NT2/D1 (cell line): ENCODE data around the gene ST3GAL4.

Experiments used
- YY1 ChIP-seq: IDR thresholded peaks from 2 replicates; pipeline ENCODE4 v1.6.1; 2011; ENCODE audit not compliant: insufficient read length, insufficient read depth
- ZNF274 ChIP-seq: IDR thresholded peaks from 2 replicates; pipeline ENCODE4 v1.6.1; 2011; ENCODE audit warnings: mild to moderate bottlenecking, low read depth, low read length

- no peak for TF ChIP-seq YY1
- no peak for TF ChIP-seq ZNF274
These were observed 60.4 kb downstream of the ST3GAL4 start for GRCh38 chr11:126415669-126416420.
